Muscle of arm (tissue), 14 donors: ENCODE data around the gene WASF3. TPM values are rescaled to one million over a fixed set of nuclear protein-coding genes. Genes with fewer than 3 reads are reported as not detected.

Experiments
- DNase-seq: peaks from one replicate; pipeline ENCODE4 v3.0.0-alpha.2; 2013
- long read RNA-seq, 11 donors: transcript quantifications; one replicate each; lab custom pipeline, GENCODE V29; 2026
- polyA plus RNA-seq, 12 donors: library from polyadenylated mRNA; unstranded; fragments of 120-200 nt; gene quantifications; one replicate each; pipeline ENCODE4 v1.2.1, GENCODE V29; 2013; ENCODE audit not compliant: insufficient read length in 12 of 12

Gene WASF3
- polyA plus RNA-seq = 10 to 100 TPM in 10 of 12 donors, 1 to 10 TPM in 1, not detected in 1; 7.8 to 17.4 (median 11.7) TPM
- long read RNA-seq, donor 1, full-length matches to known transcripts = 1 of 13 reads
- long read RNA-seq, donor 1, partial matches to known transcripts = 12 of 13 reads
- long read RNA-seq, donor 1, other reads (novel, unspliced or antisense) = 0 of 13 reads
- long read RNA-seq, donor 2, full-length matches to known transcripts = 1 of 1 reads
- long read RNA-seq, donor 2, partial matches to known transcripts = 0 of 1 reads
- long read RNA-seq, donor 2, other reads (novel, unspliced or antisense) = 0 of 1 reads
- long read RNA-seq, donor 3 = 0 reads
- long read RNA-seq, donor 4 = 0 reads
- long read RNA-seq, donor 5, full-length matches to known transcripts = 1 of 1 reads
- long read RNA-seq, donor 5, partial matches to known transcripts = 0 of 1 reads
- long read RNA-seq, donor 5, other reads (novel, unspliced or antisense) = 0 of 1 reads
- long read RNA-seq, donor 6, full-length matches to known transcripts = 2 of 2 reads
- long read RNA-seq, donor 6, partial matches to known transcripts = 0 of 2 reads
- long read RNA-seq, donor 6, other reads (novel, unspliced or antisense) = 0 of 2 reads
- long read RNA-seq, donor 7, full-length matches to known transcripts = 2 of 2 reads
- long read RNA-seq, donor 7, partial matches to known transcripts = 0 of 2 reads
- long read RNA-seq, donor 7, other reads (novel, unspliced or antisense) = 0 of 2 reads
- long read RNA-seq, donor 8, full-length matches to known transcripts = 1 of 1 reads
- long read RNA-seq, donor 8, partial matches to known transcripts = 0 of 1 reads
- long read RNA-seq, donor 8, other reads (novel, unspliced or antisense) = 0 of 1 reads
- long read RNA-seq, donor 9 = 0 reads
- long read RNA-seq, donor 10, full-length matches to known transcripts = 1 of 1 reads
- long read RNA-seq, donor 10, partial matches to known transcripts = 0 of 1 reads
- long read RNA-seq, donor 10, other reads (novel, unspliced or antisense) = 0 of 1 reads
- long read RNA-seq, donor 11, full-length matches to known transcripts = 2 of 2 reads
- long read RNA-seq, donor 11, partial matches to known transcripts = 0 of 2 reads
- long read RNA-seq, donor 11, other reads (novel, unspliced or antisense) = 0 of 2 reads

GRCh38 chr13:26557393-26558073, at the start of gene WASF3:
Gene WASF3 (plus strand): TSS chr13:26557683. CDS start chr13:26642271, 84,588 bp downstream.
- peak; percentile 94 for DNase-seq

- no peak for DNase-seq
These were observed 48.6 kb upstream of the WASF3 start for GRCh38 chr13:26508885-26509284.

- no peak for DNase-seq
These were observed 48.0 kb upstream of the WASF3 start for GRCh38 chr13:26509491-26509890.

GRCh38 chr13:26513931-26514330, 43.6 kb upstream of the WASF3 start:
- DNase-seq = no peak

- DNase-seq = no peak
These were observed 41.8 kb upstream of the WASF3 start for GRCh38 chr13:26515721-26516120.

GRCh38 chr13:26517936-26518335, 39.5 kb upstream of the WASF3 start:
- no peak for DNase-seq

GRCh38 chr13:26518451-26518959, 39.0 kb upstream of the WASF3 start:
- DNase-seq = no peak

- DNase-seq = no peak
These were observed 34.9 kb upstream of the WASF3 start for GRCh38 chr13:26522571-26522970.

GRCh38 chr13:26523007-26523406, 34.5 kb upstream of the WASF3 start:
- DNase-seq = no peak

- no peak for DNase-seq
These were observed 32.0 kb upstream of the WASF3 start for GRCh38 chr13:26525528-26525927.

GRCh38 chr13:26526702-26527216, 30.7 kb upstream of the WASF3 start:
- no peak for DNase-seq

GRCh38 chr13:26528527-26528926, 29.0 kb upstream of the WASF3 start:
- no peak for DNase-seq

- peak; percentile 73 for DNase-seq
These were observed 28.0 kb upstream of the WASF3 start for GRCh38 chr13:26529441-26529840.

GRCh38 chr13:26531742-26532141, 25.7 kb upstream of the WASF3 start:
- no peak for DNase-seq

- DNase-seq = no peak
These were observed 23.3 kb upstream of the WASF3 start for GRCh38 chr13:26534036-26534726.

GRCh38 chr13:26538363-26539317, 18.8 kb upstream of the WASF3 start:
- DNase-seq = no peak

GRCh38 chr13:26539738-26540292, 17.7 kb upstream of the WASF3 start:
- DNase-seq = no peak

GRCh38 chr13:26540334-26540733, 17.1 kb upstream of the WASF3 start:
- DNase-seq = no peak

GRCh38 chr13:26541041-26541440, 16.4 kb upstream of the WASF3 start:
- no peak for DNase-seq
